NCI-H146 (cell line): ENCODE measurements around the gene WRAP73.

Experiments
- DNase-seq: peaks from one replicate; lab custom pipeline; 2025; lab: John Stamatoyannopoulos, UW

The WRAP73 gene

DNA sequence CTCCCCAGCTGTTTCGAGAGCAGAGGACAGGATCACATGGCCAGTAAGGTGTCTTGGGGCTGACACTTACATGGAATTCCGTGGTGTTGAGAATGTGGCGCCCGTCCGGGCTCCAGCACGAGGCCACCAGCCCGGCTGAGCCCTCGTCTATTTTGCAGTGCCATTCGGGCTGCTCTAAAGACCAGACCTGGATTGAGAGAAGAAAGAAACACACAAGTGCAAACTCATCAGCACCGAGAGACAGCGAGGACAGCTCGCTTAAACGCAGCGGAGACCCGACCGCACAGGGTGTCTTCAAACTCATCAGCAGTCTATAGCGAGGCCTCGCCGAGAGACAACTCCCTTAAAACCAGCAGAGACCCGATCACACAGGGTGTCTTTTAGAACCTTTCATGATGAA lies 3.3 kb downstream of the WRAP73 start:
- no peak for DNase-seq

DNA sequence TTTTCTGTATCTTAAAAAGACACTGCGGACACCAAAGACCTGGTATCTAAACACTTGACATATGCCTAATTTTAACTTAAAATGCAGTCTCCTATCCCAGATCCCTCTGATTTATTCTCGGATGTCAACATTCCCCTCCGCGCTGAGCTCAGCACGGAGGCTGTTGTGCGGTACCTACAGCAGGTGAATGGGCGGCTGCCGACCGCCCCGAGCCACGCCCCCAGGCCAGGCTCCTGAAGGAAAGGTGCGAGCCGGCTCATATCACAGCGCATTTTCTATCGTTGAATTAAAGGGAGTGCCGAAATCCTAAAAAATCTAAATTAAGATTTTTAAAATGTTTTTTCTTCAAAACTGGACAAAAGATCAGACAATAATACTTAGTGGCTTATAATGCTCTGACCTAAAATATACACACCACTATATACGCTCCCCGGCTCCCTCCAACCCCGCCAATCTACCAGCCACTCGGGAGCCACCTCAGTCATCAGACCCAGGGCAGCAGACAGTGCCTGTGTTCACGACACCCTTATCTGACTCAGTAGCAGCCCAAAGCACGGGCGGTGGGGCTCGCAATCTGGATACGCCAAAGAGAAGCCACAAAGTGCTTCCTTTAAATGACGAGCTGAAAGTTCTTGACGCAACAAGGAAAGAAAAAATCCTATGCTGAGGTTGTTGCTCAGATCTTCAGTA lies 4.1 kb downstream of the WRAP73 start:
- no peak for DNase-seq

DNA sequence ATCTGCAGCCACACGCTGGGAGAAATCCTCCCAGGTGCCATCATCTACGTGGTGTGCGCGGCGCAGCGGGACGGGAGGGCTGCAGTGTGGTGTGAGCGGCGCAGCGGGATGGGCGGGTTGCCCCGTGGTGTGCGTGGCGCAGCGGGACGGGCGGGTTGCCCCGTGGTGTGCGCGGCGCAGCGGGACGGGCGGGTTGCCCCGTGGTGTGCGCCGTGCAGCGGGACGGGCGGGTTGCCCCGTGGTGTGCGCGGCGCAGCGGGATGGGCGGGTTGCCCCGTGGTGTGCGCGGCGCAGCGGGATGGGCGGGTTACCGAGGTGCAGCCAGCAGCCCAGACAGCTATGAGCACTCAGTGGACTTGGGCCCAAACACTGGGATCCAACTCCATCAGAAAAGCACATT lies 4.7 kb downstream of the WRAP73 start:
- no peak for DNase-seq

DNA sequence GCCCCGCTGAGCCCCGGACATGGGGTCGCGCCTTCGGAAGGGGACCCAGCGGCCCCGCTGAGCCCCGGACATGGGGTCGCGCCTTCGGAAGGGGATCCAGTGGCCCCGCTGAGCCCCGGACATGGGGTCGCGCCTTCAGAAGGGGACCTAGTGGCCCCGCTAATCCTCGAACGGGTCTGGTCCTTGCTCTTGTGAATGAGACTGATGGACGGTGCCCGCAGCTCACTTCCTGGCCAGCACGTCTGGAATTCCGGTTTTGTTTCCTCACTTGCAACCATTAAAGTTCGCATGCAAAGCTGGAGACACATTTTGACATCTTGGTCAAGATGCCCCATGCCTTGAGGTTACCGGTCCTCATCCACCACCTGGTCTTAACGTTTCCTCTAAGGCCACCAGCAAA lies 5.6 kb downstream of the WRAP73 start:
- no peak for DNase-seq

DNA sequence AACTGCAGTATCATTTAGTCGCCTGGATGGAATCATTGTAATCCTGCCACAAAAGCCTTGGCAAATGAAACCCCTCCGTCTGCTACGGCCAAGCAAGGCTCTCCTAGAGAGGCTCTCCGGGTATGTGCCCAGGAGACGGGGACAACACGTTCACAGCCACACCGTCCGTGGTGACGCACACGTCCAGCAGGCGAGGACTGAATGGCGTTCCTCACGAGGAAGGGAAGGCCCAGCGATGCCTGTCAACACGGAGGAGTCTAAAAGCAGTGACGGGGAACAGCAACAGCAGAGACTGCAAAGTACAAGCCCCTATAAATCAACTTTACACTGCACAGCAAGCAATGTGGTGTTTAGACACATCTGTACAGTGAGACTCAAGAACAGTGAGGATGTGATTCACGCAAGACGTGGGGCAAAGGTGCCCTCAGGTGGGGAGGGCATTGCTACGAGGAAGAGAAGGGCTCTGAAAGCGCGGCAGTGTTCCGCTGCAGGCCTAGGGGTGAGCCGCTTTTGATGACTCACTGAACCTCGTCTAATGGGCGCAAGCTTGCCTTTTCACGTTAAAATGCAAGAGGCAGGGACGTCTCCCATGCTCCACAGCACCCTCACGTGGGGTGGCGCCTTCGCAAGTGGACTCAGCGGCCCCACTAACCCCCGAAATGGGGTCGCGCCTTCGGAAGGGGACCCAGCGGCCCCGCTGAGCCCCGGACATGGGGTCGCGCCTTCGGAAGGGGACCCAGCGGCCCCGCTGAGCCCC lies 6.8 kb downstream of the WRAP73 start:
- DNase-seq, result no peak

DNA sequence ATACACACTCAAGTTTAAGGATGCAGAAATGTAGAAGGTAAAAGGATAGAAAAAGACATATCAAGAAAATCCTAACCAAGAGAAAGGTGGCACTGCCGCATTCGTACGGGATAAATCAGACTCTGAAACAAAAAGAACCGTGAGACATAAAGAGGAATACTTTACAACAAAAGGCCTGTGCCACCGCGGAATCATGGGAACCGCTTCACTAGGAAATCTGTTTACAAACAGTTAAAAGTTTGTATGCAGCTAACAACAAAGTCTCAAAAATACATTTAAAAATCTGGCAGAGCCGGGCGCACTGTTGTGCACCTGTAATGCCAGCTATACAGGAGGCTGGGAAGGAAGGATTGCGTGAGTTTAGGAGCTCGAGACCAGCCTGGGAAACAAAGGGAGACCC lies 8.1 kb downstream of the WRAP73 start:
- DNase-seq, result no peak

DNA sequence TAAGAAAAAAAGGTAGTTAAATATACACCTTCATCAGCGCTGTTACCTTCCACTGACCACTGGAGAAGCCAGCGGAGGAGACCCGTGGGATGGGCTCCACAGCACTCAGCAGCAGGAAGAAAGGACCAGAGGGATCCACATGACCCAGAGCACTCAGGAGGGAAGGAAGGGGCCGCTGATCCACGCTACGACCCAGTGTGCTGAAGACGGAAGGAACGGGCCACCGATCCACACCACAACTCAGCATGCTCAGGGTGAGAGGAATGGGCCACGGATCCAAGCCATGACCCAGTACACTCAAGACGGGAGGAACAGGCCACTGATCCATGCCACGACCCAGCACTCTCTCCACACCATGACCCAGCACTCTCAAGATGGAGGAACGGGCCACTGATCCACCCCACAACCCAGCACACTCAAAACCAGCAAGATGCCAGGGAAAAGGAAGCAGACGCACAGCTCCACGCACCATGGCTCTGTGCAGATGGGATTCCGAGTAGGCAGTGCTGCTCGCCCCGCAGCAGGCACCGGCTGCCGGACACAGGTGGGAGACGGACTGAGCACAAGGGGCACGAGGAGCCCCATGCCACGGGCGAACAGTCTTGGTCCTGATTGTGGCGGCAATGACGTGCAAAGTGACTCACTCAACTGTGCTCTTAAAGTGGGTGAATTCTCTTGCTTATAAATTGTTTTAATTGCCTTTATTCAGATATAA lies 8.7 kb downstream of the WRAP73 start:
- DNase-seq, result no peak

DNA sequence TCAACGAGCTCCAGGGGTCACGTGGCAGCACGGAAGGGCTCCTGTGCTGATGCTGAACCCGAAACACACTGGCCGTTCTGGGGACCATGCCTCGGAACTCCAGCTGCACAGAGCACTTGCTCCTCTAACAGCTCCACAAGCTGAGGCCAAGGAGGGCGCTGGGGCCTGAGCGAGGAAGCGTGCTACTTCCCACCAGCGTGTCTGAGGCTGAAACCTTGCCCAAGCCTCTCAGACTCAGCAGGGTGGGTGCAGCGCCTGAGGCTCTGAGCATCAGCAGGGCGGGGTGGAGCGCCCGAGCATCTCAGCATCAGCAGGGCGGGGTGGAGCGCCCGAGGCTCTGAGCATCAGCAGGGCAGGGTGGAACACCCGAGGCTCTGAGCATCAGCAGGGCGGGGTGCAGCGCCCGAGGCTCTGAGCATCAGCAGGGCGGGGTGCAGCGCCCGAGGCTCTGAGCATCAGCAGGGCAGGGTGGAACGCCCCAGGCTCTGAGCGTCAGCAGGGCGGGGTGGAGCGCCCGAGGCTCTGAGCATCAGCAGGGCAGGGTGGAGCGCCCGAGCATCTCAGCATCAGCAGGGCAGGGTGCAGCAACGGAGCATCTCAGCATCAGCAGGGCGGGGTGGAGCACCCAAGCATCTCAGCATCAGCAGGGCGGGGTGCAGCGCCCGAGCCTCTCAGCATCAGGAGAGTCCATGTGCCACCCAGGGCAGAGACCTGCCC lies 9.6 kb downstream of the WRAP73 start:
- DNase-seq, result no peak

DNA sequence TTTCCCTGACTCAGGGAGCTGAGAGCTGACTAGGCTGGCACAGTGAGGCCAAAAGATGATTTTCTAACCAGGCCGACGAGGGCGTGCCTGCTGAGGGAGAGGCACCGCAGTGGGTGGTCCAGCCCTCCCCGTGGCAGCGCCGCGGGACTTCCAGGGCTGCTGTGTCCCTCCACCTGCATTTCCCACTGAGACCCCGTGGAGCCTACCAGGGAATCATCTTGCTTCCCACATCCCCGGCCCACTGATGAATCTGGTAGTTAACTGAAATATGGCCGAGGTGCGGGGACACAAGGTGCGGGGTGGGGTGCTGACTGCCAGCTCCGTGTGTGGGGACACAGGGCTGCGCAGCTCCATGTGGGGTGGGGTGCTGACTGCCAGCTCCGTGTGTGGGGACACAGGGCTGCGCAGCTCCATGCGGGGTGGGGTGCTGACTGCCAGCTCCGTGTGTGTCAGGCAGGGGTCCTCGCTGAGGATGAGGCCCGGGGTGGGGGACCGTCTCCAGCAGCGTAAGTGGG lies 10.4 kb downstream of the WRAP73 start:
- DNase-seq, result no peak

DNA sequence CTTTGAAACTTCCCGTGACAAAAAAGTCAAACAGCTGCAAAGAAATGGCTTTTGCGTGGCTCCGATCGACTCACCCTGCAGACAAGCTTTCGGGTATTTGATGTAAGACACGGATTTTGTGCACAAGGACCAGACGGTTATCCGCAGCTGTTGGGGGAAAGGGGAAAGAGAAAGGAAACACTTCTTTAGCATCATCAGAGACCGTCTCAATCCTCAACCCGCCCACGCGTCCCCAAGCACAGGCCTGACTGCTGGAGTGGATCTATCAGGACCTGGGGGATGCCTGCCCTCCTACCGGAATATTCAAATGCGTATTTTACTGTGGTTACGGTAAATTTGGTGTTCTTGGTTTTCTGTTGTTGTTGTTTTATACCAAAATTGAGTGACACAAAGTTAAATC lies 11.2 kb downstream of the WRAP73 start:
- DNase-seq, result no peak

DNA sequence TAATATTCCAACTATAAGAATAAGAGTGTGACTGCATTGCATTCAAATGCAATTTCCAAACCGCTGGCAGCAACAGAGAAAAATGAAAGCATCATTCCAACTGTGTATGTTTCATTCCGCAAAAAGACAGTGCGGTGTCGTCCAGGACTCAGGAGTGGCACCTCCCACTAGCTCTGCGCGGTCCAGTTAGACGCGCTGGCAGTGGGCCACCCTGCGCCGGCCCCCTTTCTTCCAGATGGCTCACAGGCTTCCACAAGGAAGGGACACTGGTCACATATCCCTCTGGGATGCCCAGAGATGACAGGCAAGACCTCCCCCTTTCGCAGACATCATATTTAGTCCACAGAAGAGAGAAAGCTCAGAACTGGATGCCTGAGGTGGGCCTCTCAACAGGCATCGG lies 11.9 kb downstream of the WRAP73 start:
- no peak for DNase-seq

DNA sequence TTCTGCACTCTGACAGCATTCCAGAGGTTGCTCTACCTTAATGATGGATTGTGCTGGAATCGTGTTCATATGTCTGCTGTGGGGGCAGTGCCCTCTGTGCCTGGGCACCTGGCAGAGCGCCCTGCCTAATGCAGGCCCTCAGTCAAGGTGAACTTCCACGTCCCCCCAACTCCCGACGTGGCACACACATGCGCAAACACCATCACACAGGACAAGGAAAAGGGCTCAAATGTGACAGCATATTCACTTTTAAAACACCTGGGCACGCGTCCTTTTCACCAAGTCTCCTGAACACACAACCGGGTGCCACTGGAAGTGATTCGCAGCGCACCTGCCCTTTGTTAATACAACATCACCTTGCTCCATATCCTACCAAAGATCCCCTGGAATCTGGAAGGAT lies 13.4 kb downstream of the WRAP73 start:
- no peak for DNase-seq

DNA sequence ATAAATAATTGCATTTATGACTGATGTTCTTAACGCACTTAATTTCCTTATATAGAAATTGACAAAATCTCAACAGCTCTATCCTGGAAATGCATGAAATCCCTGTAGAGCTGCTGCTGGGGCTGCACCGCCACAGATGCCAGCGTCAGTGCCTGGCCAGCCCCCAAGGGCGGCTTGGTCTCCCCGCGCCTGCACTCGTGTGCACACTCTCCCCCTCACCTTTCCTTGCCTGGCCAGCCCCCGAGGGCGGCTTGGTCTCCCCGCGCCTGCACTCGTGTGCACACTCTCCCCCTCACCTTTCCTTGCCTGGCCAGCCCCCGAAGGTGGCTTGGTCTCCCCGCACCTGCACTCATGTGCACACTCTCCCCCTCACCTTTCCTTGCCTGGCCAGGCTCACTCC lies 13.8 kb downstream of the WRAP73 start:
- no peak for DNase-seq

DNA sequence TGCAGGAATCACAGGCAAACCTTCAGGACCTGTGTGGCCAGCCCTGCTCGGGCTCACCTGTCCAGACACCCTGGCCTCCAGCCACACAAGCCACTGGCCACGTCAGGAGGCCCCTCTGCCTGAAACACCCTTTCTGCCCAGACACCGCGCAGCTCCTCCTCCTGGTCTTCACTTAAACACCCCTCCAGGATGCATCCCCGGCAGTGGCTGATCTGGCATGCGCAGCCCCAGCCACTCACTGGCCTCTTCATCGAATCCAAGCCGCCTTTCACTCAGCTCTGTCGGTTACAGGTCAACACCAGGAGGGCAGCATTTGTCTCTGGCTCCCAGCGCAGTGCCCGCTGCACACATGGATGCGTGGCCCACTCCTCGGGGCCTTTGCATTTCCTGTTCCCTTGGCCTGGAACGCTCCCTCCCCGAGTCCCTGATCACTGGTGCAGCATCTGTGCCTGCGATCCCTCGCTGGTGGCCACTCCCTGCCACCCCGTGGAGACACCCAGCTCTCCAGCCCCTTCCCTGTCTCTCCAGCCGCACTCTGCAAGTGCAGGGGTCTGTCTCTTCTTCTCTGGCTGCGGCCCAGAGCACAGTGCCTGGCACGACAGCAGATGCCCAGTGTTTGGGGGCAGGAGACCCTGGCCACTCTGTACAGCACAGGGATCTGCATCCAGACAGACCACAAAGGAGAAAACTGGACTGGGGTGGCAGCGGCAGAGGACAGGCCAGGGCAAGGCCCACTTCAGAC lies 15.7 kb downstream of the WRAP73 start:
- no peak for DNase-seq

DNA sequence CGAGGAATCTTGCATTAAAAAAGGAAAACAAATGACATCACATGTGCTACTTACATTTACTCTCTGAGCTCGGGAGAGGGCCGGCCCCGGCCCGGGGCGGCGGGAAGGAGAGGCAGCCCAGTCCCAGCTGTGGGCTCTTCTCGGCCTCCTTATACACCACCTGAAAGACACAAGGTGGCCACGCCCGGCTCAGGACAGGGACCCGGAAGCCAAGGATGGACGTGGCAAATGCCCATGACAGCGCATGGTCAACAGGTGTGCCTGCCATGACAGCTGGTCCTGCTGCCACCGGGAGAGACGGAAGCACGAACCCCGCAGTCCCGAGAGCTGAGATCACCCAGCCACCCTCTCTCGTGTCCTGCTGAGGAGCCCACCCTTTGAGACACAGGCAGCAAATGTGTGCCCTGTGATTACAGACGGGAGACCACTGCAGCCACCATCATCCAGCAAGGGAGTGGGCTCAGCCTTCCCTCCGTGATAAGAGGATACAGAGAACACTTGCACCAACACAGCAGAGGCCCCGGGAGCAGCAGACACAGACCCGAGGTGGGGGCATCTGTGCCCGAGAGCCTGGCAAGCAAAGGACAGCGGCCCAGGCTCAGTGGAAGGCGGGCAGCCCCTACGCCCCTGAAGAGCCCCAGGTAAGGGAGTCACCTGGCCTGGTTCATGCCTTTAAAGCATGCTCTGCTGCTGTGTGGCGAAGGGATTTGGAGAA lies 16.4 kb downstream of the WRAP73 start:
- no peak for DNase-seq

DNA sequence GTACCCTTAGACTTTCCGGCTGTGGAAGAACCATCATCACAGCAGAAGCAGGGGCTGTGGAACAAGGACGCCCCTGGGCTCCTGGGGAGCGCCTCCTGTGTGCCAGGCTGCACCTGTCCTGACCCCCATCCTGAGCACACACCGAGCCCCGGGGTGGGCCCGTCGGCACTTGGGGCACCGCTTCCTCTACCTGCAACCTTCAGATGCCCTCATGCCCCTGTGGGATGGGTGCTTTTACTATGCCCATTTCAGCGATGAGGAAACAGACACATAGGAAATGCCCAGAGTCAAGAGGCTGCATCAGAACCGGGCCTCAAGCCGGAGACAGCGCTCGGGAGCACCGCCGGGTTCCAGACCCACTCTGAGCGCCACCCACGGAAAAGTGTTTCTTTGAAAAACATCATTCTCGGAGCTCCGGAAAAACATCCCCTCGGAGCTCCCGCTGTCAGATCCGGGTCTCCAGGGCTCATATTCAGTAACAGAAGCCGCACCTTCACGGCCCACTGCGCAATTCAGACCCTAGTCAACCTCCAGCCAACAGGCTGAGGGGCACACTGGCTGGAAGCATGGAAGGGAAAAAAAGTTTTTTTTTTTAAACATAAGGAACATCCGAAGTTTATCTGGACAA lies 17.1 kb downstream of the WRAP73 start:
- DNase-seq, result no peak

DNA sequence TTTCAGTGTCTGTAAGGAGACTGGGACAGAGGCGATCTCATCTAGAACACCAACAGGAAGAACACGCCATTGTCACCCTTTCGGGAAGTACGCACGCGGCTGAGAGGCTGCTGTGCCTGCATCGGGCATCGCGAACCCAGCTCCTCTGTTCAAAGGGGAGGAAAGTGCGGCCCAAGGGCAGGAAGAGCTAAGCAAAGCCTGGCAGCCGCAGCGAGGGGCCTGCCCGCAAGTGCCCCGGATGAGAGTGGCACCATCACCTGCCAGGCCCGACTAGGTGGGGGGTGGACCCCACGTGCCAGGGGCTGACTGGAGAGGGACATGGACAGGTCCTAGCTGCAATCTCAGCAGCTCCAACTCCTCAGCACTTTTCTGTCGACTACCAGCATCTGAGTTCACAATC lies 17.6 kb downstream of the WRAP73 start:
- DNase-seq, result no peak

DNA sequence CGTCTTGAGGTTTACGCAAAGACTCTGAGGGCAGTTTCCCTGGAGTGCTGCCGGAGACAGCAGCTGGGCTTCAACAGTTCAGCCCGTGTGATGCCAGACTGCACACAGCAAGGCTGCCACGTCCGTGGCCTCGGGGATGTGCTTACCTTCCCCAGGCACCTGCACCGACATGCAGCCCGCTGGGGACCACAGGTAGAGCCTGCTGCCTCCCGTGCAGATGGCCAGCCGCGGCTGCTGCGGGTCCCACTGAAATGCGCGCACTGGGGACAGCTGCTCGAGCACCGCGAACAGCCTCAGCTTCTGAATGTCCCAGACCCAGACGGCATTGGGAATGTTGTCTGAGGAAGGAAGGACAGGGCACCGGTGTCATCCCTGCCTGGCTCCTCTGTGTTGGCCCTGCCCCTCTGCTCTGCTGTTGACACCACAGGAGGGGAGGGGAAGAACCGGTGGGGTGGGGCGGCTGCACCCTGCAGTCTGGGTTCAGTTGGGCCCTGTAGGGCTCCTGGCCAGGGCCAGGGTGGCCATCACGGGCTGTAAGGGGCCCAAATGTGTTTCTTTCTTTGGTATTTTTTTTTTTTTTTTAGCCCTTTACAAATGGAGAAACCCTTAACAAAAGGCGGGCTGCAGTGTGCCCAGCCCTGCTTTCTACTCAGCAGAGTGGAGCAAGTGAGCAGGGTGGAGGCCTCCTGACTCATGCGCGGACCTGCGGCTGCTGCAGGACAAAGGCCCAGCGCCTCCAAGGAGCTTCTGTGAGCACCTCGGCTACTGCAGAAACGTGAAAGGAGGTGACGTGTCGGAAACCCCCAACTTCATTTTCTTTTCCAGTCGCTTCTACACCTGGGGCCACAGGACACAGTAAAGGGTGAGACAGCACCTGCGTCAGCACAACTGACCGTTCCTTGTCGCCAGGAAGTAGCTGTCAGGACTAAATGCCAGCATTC lies 18.3 kb downstream of the WRAP73 start:
- DNase-seq, result no peak

DNA sequence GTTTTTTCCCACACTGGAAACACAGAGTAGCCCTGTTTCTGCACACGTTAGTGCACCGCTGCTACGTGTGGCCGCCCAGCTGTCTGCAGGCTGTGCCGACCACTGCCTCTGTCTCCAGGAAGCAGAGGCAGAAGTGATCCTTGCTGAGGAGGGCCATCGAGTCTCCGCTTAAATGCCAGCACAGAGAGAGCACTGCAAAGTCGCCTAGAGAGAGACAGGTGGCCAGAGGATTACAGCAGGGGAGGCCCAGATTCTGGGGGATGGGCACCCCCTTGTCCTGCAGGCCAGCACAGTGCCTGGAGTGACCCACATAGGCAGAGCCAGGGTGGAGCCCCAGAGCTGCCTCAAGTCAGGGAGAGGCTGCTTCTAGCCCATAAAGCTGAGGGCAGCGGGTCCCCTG lies 19.0 kb downstream of the WRAP73 start:
- DNase-seq, result no peak
